Testis (tissue), 3 donors: ENCODE results near the gene PLXND1. TPM values are rescaled to one million over a fixed set of nuclear protein-coding genes. Genes with fewer than 3 reads are reported as not detected.

ENCODE experiments used
- DNase-seq: peaks from one replicate; pipeline ENCODE4 v3.0.0-alpha.2; 2019
- H3K27ac ChIP-seq, 2 donors: fragments of 200-600 bp; sonication (generic); one replicate each; pipeline ENCODE4 v1.5.1; 2019
- H3K27me3 ChIP-seq: fragments of 200-600 bp; sonication (generic); one replicate; pipeline ENCODE4 v1.5.1; 2019
- H3K36me3 ChIP-seq: fragments of 200-600 bp; sonication (generic); one replicate; pipeline ENCODE4 v1.5.1; 2017; ENCODE audit warnings: low read depth; ENCODE audit errors: missing control alignments
- H3K4me1 ChIP-seq: fragments of 200-600 bp; sonication (generic); one replicate; pipeline ENCODE4 v1.5.1; 2019
- H3K4me3 ChIP-seq, 2 donors: fragments of 200-600 bp; sonication (generic); one replicate each; pipeline ENCODE4 v1.5.1; 2017 to 2019
- H3K9me3 ChIP-seq: fragments of 200-600 bp; sonication (generic); one replicate; pipeline ENCODE4 v1.5.1; 2017
- POLR2A ChIP-seq: fragments of 450-650 bp; IDR thresholded peaks from one replicate; pipeline ENCODE4 v1.6.1; 2017; ENCODE audit warnings: antibody characterized with exemption, mild to moderate bottlenecking, moderate library complexity
- WGBS, 2 donors: methylation state at CpG; one replicate each; pipeline ENCODE4 v1.1.5; 2018; 5-methylcytosine and 5-hydroxymethylcytosine counted together
- intact Hi-C: fragments of 100-400 bp; cut with DNase I; formaldehyde crosslinking; loops from one replicate; pipeline ENCODE4 v1.15.1; 2023; ENCODE audit warnings: low total_unique reads
- polyA plus RNA-seq: library from polyadenylated mRNA; stranded (reverse); fragments of 350-450 nt; fragmentation: Illumina TruSeq; extraction: RNeasy Lipid Tissue Mini Kit (QIAGEN cat#74804); gene quantifications from one replicate; pipeline ENCODE4 v1.2.3, GENCODE V29; 2014; ENCODE audit warnings: low read depth, low replicate concordance; ENCODE audit not compliant: insufficient read depth
- total RNA-seq, 2 donors: library from RNA; depleted of rRNA; stranded (reverse); fragments of >200 nt; gene quantifications; one replicate each; pipeline ENCODE4 v1.2.3, GENCODE V29; 2016
- TF ChIP-seq, protein P1 (sequence below), 3 experiments: fragments of 450-650 bp in 2 of 3; fragments of 200-600 bp in 1 of 3; sonication (generic) in 1 of 3; IDR thresholded peaks; one replicate each; pipeline ENCODE4 v1.5.1; 2016 to 2019; ENCODE audit warnings: antibody characterized with exemption in 3 of 3, mild to moderate bottlenecking in 2 of 3, moderate library complexity in 1 of 3

Gene PLXND1
- total and polyA plus RNA-seq, 3 donors from 2014 or later = 50.2 to 87.8 (median 69.2) TPM

DNA sequence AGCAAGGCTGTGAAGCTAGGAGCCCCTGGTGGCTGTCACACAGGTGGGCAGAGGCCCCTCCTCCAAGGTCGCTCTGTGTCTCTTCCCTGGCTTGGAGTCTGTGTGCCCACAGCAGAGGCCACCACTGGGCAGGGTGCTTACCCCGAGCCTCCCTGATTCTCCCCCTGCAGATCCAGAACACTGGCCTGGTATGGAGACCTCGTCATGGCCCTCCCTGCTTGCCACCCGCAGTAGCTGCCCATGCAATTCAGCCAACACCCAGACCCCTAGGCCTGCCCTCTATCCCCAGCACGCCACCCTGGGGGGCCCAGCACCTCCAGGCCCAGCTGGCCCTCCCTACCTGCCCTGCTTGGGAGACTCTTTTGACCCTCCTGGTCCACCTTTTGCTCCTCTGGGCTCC is 83.5 kb downstream of the PLXND1 start:
- DNase-seq = no peak
- Histone ChIP-seq H3K4me3 (no peak overlapping the region), H3K4me1 (no peaks in the 10 kb centered on the region), H3K9me3 (no peaks in the 10 kb centered on the region), H3K27me3 (no peaks in the 10 kb centered on the region), H3K27ac (no peak overlapping the region), H3K36me3 (no peaks in the 10 kb centered on the region)
- intact Hi-C loops = no loop called here
- WGBS, 2 donors = 93% methylated on average over 3 to 5 of the region's 5 CpGs
- no peak for TF ChIP-seq POLR2A
- TF ChIP-seq, protein P1, sequence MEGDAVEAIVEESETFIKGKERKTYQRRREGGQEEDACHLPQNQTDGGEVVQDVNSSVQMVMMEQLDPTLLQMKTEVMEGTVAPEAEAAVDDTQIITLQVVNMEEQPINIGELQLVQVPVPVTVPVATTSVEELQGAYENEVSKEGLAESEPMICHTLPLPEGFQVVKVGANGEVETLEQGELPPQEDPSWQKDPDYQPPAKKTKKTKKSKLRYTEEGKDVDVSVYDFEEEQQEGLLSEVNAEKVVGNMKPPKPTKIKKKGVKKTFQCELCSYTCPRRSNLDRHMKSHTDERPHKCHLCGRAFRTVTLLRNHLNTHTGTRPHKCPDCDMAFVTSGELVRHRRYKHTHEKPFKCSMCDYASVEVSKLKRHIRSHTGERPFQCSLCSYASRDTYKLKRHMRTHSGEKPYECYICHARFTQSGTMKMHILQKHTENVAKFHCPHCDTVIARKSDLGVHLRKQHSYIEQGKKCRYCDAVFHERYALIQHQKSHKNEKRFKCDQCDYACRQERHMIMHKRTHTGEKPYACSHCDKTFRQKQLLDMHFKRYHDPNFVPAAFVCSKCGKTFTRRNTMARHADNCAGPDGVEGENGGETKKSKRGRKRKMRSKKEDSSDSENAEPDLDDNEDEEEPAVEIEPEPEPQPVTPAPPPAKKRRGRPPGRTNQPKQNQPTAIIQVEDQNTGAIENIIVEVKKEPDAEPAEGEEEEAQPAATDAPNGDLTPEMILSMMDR (IDR thresholded peaks at IDR 0.05) = no peak

DNA sequence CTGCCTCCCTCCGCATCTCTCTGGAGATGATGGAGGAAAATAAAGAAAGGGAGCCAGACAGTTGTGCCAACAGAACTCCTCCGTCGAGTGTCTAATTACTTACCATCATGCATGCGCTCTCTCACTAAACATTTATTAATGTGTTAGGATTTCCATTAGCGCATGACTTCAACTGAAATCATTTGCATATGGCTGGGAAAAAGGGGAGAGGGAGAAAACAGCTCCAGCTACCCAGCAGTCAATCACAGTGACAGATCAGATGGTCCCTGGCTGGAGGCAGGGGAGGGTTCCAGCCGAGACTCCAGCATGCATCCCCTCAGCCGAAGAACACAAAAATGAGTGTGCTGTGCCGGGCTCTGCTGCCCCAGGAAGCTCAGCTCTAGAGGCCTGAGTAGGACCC is 84.9 kb downstream of the PLXND1 start:
- WGBS, 2 donors = 78 to 84% methylated on average over 8 of the region's 8 CpGs
- TF ChIP-seq, protein P1 (IDR thresholded peaks at IDR 0.05) = no peak
- TF ChIP-seq POLR2A = no peak

DNA sequence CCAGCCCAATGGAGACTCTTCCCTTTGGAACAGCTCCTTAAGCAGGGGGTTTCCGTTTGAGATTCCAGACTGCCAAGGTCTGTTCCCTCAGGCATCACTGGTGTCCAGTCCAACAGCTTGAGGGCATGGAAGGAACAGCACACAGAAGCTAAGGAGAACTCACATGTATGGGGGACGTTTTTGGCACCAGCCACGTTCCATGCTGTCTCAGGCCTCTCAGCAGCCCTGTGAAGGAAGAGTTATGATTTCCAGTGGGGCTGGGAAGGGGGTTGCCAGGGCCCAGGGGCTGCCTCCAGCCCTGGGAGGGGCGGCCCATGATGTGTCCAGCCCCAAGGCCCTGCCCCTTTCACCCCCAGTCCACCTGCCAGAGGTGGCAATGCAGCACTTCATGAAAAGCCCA is 85.5 kb downstream of the PLXND1 start:
- 68 to 79% methylated on average over 3 to 4 of the region's 4 CpGs for WGBS, 2 donors
- H3K27me3 ChIP-seq = no peaks in the 10 kb centered on the region
- H3K4me3 ChIP-seq = no peak overlapping the region
- H3K27ac ChIP-seq = no peak overlapping the region
- intact Hi-C loops = no loop called here
- TF ChIP-seq, protein P1 (IDR thresholded peaks at IDR 0.05) = no peak
- no peak for TF ChIP-seq POLR2A
- DNase-seq = no peak
- no peaks in the 10 kb centered on the region for H3K4me1 ChIP-seq
- H3K36me3 ChIP-seq = no peaks in the 10 kb centered on the region
- no peaks in the 10 kb centered on the region for H3K9me3 ChIP-seq

More for the DNA sequence above, 84.9 kb downstream of the PLXND1 start:
- H3K4me3 ChIP-seq = no peak overlapping the region
- no peak for DNase-seq
- H3K9me3 ChIP-seq = no peaks in the 10 kb centered on the region
- H3K27ac ChIP-seq = no peak overlapping the region
- intact Hi-C loops = no loop called here
- no peaks in the 10 kb centered on the region for H3K27me3 ChIP-seq
- no peaks in the 10 kb centered on the region for H3K36me3 ChIP-seq
- H3K4me1 ChIP-seq = no peaks in the 10 kb centered on the region

DNA sequence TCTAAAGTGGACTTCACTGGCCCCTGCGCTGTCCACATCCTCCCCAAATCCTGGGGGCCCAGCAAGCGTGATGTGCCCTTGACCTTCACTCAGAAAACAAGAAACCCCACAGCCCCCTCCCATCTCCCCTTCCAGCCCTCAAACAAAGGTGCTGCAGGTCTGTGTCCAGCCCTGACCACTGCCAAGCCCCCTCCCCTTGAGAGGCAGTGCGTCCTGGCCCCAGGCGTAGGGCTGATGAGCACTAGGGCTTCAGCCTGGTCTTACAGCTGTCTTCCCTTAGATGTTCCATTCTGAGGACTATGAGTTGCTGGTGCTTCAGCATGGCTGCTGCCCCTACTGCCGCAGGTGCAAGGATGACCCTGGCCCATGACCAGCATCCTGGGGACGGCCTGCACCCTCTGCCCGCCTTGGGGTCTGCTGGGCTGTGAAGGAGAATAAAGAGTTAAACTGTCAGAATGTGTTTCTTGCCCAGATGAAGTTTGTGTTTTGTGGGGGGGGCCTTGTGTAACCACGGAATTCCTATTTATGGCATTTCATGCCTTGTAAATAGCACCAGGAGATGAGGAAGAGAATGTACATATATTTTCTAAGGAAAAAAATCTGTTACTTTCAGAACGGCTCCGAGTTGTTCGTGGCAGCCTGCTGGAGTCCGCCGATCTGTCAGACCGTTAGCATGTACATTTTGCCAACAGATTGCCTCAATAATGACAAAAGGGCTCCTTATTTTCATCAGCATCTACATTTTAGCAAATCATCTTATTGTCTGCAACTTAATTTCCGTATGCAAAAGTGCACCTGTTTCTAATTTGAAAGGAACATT is 86.4 kb downstream of the PLXND1 start:
- H3K27ac ChIP-seq = no peak overlapping the region
- H3K4me1 ChIP-seq = no peaks in the 10 kb centered on the region
- intact Hi-C loops = no loop called here
- H3K27me3 ChIP-seq = no peaks in the 10 kb centered on the region
- no peaks in the 10 kb centered on the region for H3K9me3 ChIP-seq
- H3K36me3 ChIP-seq = no peaks in the 10 kb centered on the region
- no peak for TF ChIP-seq POLR2A
- TF ChIP-seq, protein P1 (IDR thresholded peaks at IDR 0.05) = no peak
- no peak for DNase-seq
- 91% methylated on average over 13 to 15 of the region's 15 CpGs for WGBS, 2 donors
- H3K4me3 ChIP-seq = no peak overlapping the region

DNA sequence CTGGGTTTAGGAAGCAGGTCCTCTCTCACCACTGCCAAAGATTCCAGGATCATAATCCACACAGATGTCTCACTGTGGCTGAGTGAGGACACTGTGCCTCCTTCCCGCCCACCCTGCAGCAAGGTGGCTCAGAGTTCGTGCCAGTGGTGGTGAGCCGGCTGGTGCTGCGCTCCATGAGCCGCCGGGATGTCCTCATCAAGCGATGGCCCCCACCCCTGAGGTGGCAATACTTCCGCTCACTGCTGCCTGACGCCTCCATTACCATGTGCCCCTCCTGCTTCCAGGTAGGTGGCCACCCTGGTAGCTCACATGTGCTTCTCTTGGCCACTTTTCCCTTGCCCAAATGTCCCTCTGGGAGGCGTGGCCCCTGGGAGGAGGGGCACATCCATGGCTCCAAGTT is 87.0 kb downstream of the PLXND1 start:
- no peak for DNase-seq
- no peak for TF ChIP-seq POLR2A
- TF ChIP-seq, protein P1 (IDR thresholded peaks at IDR 0.05) = no peak
- whole genome bisulfite sequencing, 2 donors = 95% methylated on average over 8 to 10 of the region's 10 CpGs

More for the DNA sequence above, 87.0 kb downstream of the PLXND1 start:
- H3K27me3 ChIP-seq = no peaks in the 10 kb centered on the region
- no peak overlapping the region for H3K27ac ChIP-seq
- no peaks in the 10 kb centered on the region for H3K4me1 ChIP-seq
- H3K36me3 ChIP-seq = no peaks in the 10 kb centered on the region
- intact Hi-C loops = no loop called here
- H3K9me3 ChIP-seq = no peaks in the 10 kb centered on the region
- H3K4me3 ChIP-seq = no peak overlapping the region
